Testis (tissue), 5 donors: Measurements from ENCODE around the gene MYH3. TPM values are rescaled to one million over a fixed set of nuclear protein-coding genes. Genes with fewer than 3 reads are reported as not detected.
A peak's percentile ranks its signal among the peaks of the same experiment; 100 is the strongest.

Experiments
- DNase-seq: peaks from one replicate; pipeline ENCODE4 v3.0.0-alpha.2; 2019
- H3K27ac ChIP-seq, 2 donors: fragments of 200-600 bp; sonication (generic); one replicate each; pipeline ENCODE4 v1.5.1; 2019
- H3K27me3 ChIP-seq: fragments of 200-600 bp; sonication (generic); one replicate; pipeline ENCODE4 v1.5.1; 2019
- H3K36me3 ChIP-seq: fragments of 200-600 bp; sonication (generic); one replicate; pipeline ENCODE4 v1.5.1; 2017; ENCODE audit warnings: low read depth; ENCODE audit errors: missing control alignments
- H3K4me1 ChIP-seq: fragments of 200-600 bp; sonication (generic); one replicate; pipeline ENCODE4 v1.5.1; 2019
- H3K4me3 ChIP-seq, 2 donors: fragments of 200-600 bp; sonication (generic); one replicate each; pipeline ENCODE4 v1.5.1; 2017 to 2019
- H3K9me3 ChIP-seq: fragments of 200-600 bp; sonication (generic); one replicate; pipeline ENCODE4 v1.5.1; 2017
- CTCF ChIP-seq, 3 experiments: fragments of 450-650 bp in 2 of 3; fragments of 200-600 bp in 1 of 3; sonication (generic) in 1 of 3; IDR thresholded peaks; one replicate each; pipeline ENCODE4 v1.5.1; 2016 to 2019; ENCODE audit warnings: antibody characterized with exemption in 3 of 3, mild to moderate bottlenecking in 2 of 3, moderate library complexity in 1 of 3
- POLR2A ChIP-seq: fragments of 450-650 bp; IDR thresholded peaks from one replicate; pipeline ENCODE4 v1.6.1; 2017; ENCODE audit warnings: antibody characterized with exemption, mild to moderate bottlenecking, moderate library complexity
- WGBS, 2 donors: methylation state at CpG; one replicate each; pipeline ENCODE4 v1.1.5; 2018; 5-methylcytosine and 5-hydroxymethylcytosine counted together
- intact Hi-C: fragments of 100-400 bp; cut with DNase I; formaldehyde crosslinking; loops from one replicate; pipeline ENCODE4 v1.15.1; 2023; ENCODE audit warnings: low total_unique reads
- long read RNA-seq, 2 donors: transcript quantifications; one replicate each; lab custom pipeline, GENCODE V29; 2026
- polyA plus RNA-seq: library from polyadenylated mRNA; stranded (reverse); fragments of 350-450 nt; fragmentation: Illumina TruSeq; extraction: RNeasy Lipid Tissue Mini Kit (QIAGEN cat#74804); gene quantifications from one replicate; pipeline ENCODE4 v1.2.3, GENCODE V29; 2014; ENCODE audit warnings: low read depth, low replicate concordance; ENCODE audit not compliant: insufficient read depth
- total RNA-seq, 2 donors: library from RNA; depleted of rRNA; stranded (reverse); fragments of >200 nt; gene quantifications; one replicate each; pipeline ENCODE4 v1.2.3, GENCODE V29; 2016

MYH3 gene
- total RNA-seq: 10 to 100 TPM; 18.1 to 19.3 TPM
- 35.3 TPM for polyA plus RNA-seq
- long read RNA-seq, donor 1, partial matches to known transcripts: 0 of 4 reads
- long read RNA-seq, donor 1, other reads (novel, unspliced or antisense): 0 of 4 reads
- long read RNA-seq, donor 2: 0 reads

GRCh38 chr17:10657148-10657547 lies at the start of gene MYH3:
Gene MYH3, minus strand, starts transcription at chr17:10657309. Its CDS starts 2,245 bp downstream, at chr17:10655064.
- H3K4me3 ChIP-seq: no peak within 1 kb of the TSS
- intact Hi-C loops: no loop called here
- H3K27me3 ChIP-seq: no peaks in the 10 kb centered on the region
- TF ChIP-seq POLR2A (no peak), CTCF (IDR thresholded peaks at IDR 0.05) (no peak)
- no peaks in the 10 kb centered on the region for H3K4me1 ChIP-seq
- DNase-seq: no peak
- WGBS, 2 donors: 84 to 85% methylated on average over 10 to 15 of the region's 15 CpGs
- H3K27ac ChIP-seq: no peak within 1 kb of the TSS
- H3K36me3 ChIP-seq: no peaks in the 10 kb centered on the region
- H3K9me3 ChIP-seq: no peaks in the 10 kb centered on the region

GRCh38 chr17:10705727-10706126 lies 48.6 kb upstream of the MYH3 start:
- WGBS, 2 donors: 89 to 90% methylated on average over 5 of the region's 5 CpGs
- Histone ChIP-seq H3K4me3 (no peak overlapping the region), H3K36me3 (no peaks in the 10 kb centered on the region), H3K9me3 (no peaks in the 10 kb centered on the region), H3K27ac (no peak overlapping the region), H3K4me1 (no peaks in the 10 kb centered on the region), H3K27me3 (no peaks in the 10 kb centered on the region)
- TF ChIP-seq CTCF (IDR thresholded peaks at IDR 0.05): no peak
- no peak for TF ChIP-seq POLR2A
- intact Hi-C loops: no loop called here
- DNase-seq: no peak

- no peak overlapping the region for H3K27ac ChIP-seq
- no peak for TF ChIP-seq POLR2A
- TF ChIP-seq CTCF (IDR thresholded peaks at IDR 0.05): no peak
- no peaks in the 10 kb centered on the region for H3K9me3 ChIP-seq
- no peaks in the 10 kb centered on the region for H3K36me3 ChIP-seq
- no peaks in the 10 kb centered on the region for H3K27me3 ChIP-seq
- H3K4me1 ChIP-seq: peaks cover 7% of the 10 kb centered on the region
- intact Hi-C loops: no loop called here
- 68 to 70% methylated on average over 2 of the region's 2 CpGs for WGBS, 2 donors
- DNase-seq: no peak
- H3K4me3 ChIP-seq: no peak overlapping the region
Measured at GRCh38 chr17:10702574-10702973, 45.5 kb upstream of the MYH3 start.

- Histone ChIP-seq H3K4me1 (peaks cover 13% of the 10 kb centered on the region), H3K9me3 (no peaks in the 10 kb centered on the region), H3K27ac (no peak overlapping the region), H3K27me3 (no peaks in the 10 kb centered on the region), H3K36me3 (no peaks in the 10 kb centered on the region), H3K4me3 (no peak overlapping the region)
- no peak for DNase-seq
- 75 to 84% methylated on average over 1 of the region's 1 CpG for WGBS, 2 donors
- TF ChIP-seq CTCF (IDR thresholded peaks at IDR 0.05): no peak
- no peak for TF ChIP-seq POLR2A
- intact Hi-C loops: no loop called here
Measured at GRCh38 chr17:10699856-10700255, 42.7 kb upstream of the MYH3 start.

GRCh38 chr17:10698096-10698818 lies 41.1 kb upstream of the MYH3 start:
- Histone ChIP-seq H3K27me3 (no peaks in the 10 kb centered on the region), H3K36me3 (no peaks in the 10 kb centered on the region), H3K27ac (peak overlapping the region; percentile 86 to 95), H3K4me1 (peaks cover 13% of the 10 kb centered on the region), H3K4me3 (peak overlapping the region; percentile 80 to 97), H3K9me3 (no peaks in the 10 kb centered on the region)
- intact Hi-C loops: no loop called here
- 3 to 7% methylated on average over 18 of the region's 18 CpGs for WGBS, 2 donors
- TF ChIP-seq POLR2A (no peak), CTCF (IDR thresholded peaks at IDR 0.05) (no peak)
- peak; percentile 42 for DNase-seq
